OCI-LY7 (cell line): ENCODE results near the gene CEP89. TPM values are rescaled to one million over a fixed set of nuclear protein-coding genes. Genes with fewer than 3 reads are reported as not detected.

Experiments
- BruUV-seq: library from RNA; stranded (reverse); fragments of 400-500 nt; replicated peaks from 2 replicates; lab custom pipeline; 2021; lab: Mats Ljungman, UMichigan
- CTCF ChIA-PET: fragments of 300-600 bp; sonication (Branson Sonifier 250); formaldehyde crosslinking; loops from one replicate; lab custom pipeline; 2022; ENCODE audit warnings: antibody characterized with exemption; ENCODE audit not compliant: unreplicated experiment; lab: Charles Lee
- POLR2A ChIA-PET: fragments of 300-600 bp; sonication (Branson Sonifier 250); formaldehyde crosslinking; loops from one replicate; lab custom pipeline; 2022; ENCODE audit warnings: antibody characterized with exemption; lab: Charles Lee
- DNase-seq: peaks from one replicate; pipeline ENCODE4 v3.0.0-alpha.2; 2015; ENCODE audit warnings: low spot score
- H2AFZ ChIP-seq: fragments of 200-600 bp; sonication (generic), shearing (Covaris generic); 2 replicates; pipeline ENCODE4 v1.6.1; 2014; ENCODE audit warnings: mild to moderate bottlenecking, antibody characterized with exemption, low read length, moderate library complexity
- H3K27ac ChIP-seq: fragments of 200-600 bp; sonication (generic); 2 replicates; pipeline ENCODE4 v1.5.1; 2014; ENCODE audit warnings: mixed run types, low read depth, mild to moderate bottlenecking, moderate library complexity, low read length, inconsistent platforms; ENCODE audit not compliant: poor library complexity, severe bottlenecking
- H3K36me3 ChIP-seq: fragments of 200-600 bp; sonication (generic); 2 replicates; pipeline ENCODE4 v1.6.1; 2014; ENCODE audit warnings: mild to moderate bottlenecking, antibody characterized with exemption, low read length, moderate library complexity, mixed read lengths; ENCODE audit not compliant: insufficient read depth
- H3K4me1 ChIP-seq: fragments of 200-600 bp; sonication (generic); 2 replicates; pipeline ENCODE4 v1.5.1; 2014; ENCODE audit warnings: mild to moderate bottlenecking, low read length; ENCODE audit not compliant: insufficient read depth, poor library complexity, severe bottlenecking
- H3K4me2 ChIP-seq: fragments of 200-600 bp; sonication (generic); 2 replicates; pipeline ENCODE4 v1.6.1; 2014; ENCODE audit warnings: mild to moderate bottlenecking, low read length
- H3K4me3 ChIP-seq: fragments of 200-600 bp; sonication (generic); 2 replicates; pipeline ENCODE4 v1.5.1; 2014; ENCODE audit warnings: mild to moderate bottlenecking, low read depth, low read length; ENCODE audit not compliant: poor library complexity, severe bottlenecking
- H3K79me2 ChIP-seq: fragments of 200-600 bp; sonication (generic); 2 replicates; pipeline ENCODE4 v1.6.1; 2016; ENCODE audit warnings: low read depth, mild to moderate bottlenecking, low read length, moderate library complexity, mixed read lengths; ENCODE audit not compliant: insufficient read depth
- H3K9me2 ChIP-seq: fragments of 200-600 bp; sonication (generic); 2 replicates; pipeline ENCODE4 v1.6.1; 2016; ENCODE audit warnings: mild to moderate bottlenecking, low read length, mixed read lengths; ENCODE audit not compliant: insufficient read depth
- H3K9me3 ChIP-seq: fragments of 200-600 bp; sonication (generic); 2 replicates; pipeline ENCODE4 v1.6.1; 2014; ENCODE audit warnings: mild to moderate bottlenecking, mixed run types, low read length, mixed read lengths
- H4K20me1 ChIP-seq: fragments of 200-600 bp; sonication (generic); 2 replicates; pipeline ENCODE4 v1.6.1; 2014; ENCODE audit warnings: mild to moderate bottlenecking, antibody characterized with exemption, low read length, moderate library complexity, mixed read lengths; ENCODE audit not compliant: insufficient read depth
- CTCF ChIP-seq: fragments of 200-600 bp; sonication (generic); conservative IDR thresholded peaks from 2 replicates; pipeline ENCODE4 v1.5.1; 2014; ENCODE audit warnings: mild to moderate bottlenecking, antibody characterized with exemption, low read length, moderate library complexity, mixed read lengths
- EZH2phosphoT487 ChIP-seq: fragments of 200-600 bp; sonication (generic); IDR thresholded peaks from 2 replicates; pipeline ENCODE4 v1.6.1; 2018; ENCODE audit warnings: low read depth, borderline replicate concordance, mild to moderate bottlenecking, mixed run types, antibody characterized with exemption, low read length, moderate library complexity, mixed read lengths
- intact Hi-C: fragments of 100-400 bp; cut with micrococcal nuclease; formaldehyde crosslinking; loops from one replicate; pipeline ENCODE4 v1.10.0; 2022; ENCODE audit not compliant: unreplicated experiment
- total RNA-seq, 2 experiments: library from RNA; depleted of rRNA in 1 of 2; stranded (reverse); fragments of >200 nt in 1 of 2; shearing (Covaris generic) in 1 of 2; gene quantifications; 2 replicates each; pipeline ENCODE4 v1.2.3, GENCODE V29; 2014 to 2022

Gene CEP89
- total RNA-seq, 2 experiments from 2014 or later, result 15.8 to 20.6 TPM

- intact Hi-C loops, result no loop called here
- no peaks in the 10 kb centered on the region for H4K20me1 ChIP-seq
- CTCF ChIA-PET, result no interaction called here
- TF ChIP-seq EZH2phosphoT487 (no peak), CTCF (no peak)
- no peaks in the 10 kb centered on the region for H3K4me1 ChIP-seq
- H2AFZ ChIP-seq, result no peak overlapping the region
- H3K9me2 ChIP-seq, result no peaks in the 10 kb centered on the region
- no peak overlapping the region for H3K27ac ChIP-seq
- no peak overlapping the region for H3K4me2 ChIP-seq
- H3K9me3 ChIP-seq, result no peaks in the 10 kb centered on the region
- no peaks in the 10 kb centered on the region for H3K79me2 ChIP-seq
- H3K4me3 ChIP-seq, result no peak overlapping the region
- POLR2A ChIA-PET, result interaction anchor here (1.0 kb wide), 1 partner anchor 62 kb away, joined by 3 read pairs; the partner anchor contains the start of genes CEP89 and FAAP24
- BruUV-seq, result no TSS peak
- no peaks in the 10 kb centered on the region for H3K36me3 ChIP-seq
- no peak for DNase-seq
Measured at GRCh38 chr19:32909257-32909656, 62.5 kb downstream of the CEP89 start.

- POLR2A ChIA-PET, result no interaction called here
- H3K4me2 ChIP-seq, result no peak overlapping the region
- no peaks in the 10 kb centered on the region for H3K9me2 ChIP-seq
- no peaks in the 10 kb centered on the region for H3K9me3 ChIP-seq
- TF ChIP-seq EZH2phosphoT487 (no peak), CTCF (no peak)
- CTCF ChIA-PET, result no interaction called here
- intact Hi-C loops, result no loop called here
- no peaks in the 10 kb centered on the region for H3K4me1 ChIP-seq
- H3K79me2 ChIP-seq, result no peaks in the 10 kb centered on the region
- BruUV-seq, result no TSS peak
- no peak overlapping the region for H3K27ac ChIP-seq
- DNase-seq, result no peak
- H3K4me3 ChIP-seq, result no peak overlapping the region
- H2AFZ ChIP-seq, result no peak overlapping the region
- H3K36me3 ChIP-seq, result no peaks in the 10 kb centered on the region
- no peaks in the 10 kb centered on the region for H4K20me1 ChIP-seq
Measured at GRCh38 chr19:32908641-32909190, 63.0 kb downstream of the CEP89 start.

- BruUV-seq, result no TSS peak
- intact Hi-C loops, result no loop called here
- ChIA-PET POLR2A (interaction anchor here (1.1 kb wide), 1 partner anchor 9 kb away, joined by 3 read pairs; no protein-coding TSS in a partner anchor), CTCF (no interaction called here)
- Histone ChIP-seq H3K4me1 (no peaks in the 10 kb centered on the region), H3K9me2 (no peaks in the 10 kb centered on the region), H3K4me2 (no peak overlapping the region), H3K36me3 (peaks cover 3% of the 10 kb centered on the region; the same call in 1 of the 2 replicates), H2AFZ (no peak overlapping the region), H3K4me3 (no peak overlapping the region), H3K79me2 (no peaks in the 10 kb centered on the region), H4K20me1 (no peaks in the 10 kb centered on the region), H3K9me3 (no peaks in the 10 kb centered on the region), H3K27ac (no peak overlapping the region)
- DNase-seq, result no peak
- no peak for TF ChIP-seq CTCF
- no peak for TF ChIP-seq EZH2phosphoT487
Measured at GRCh38 chr19:32902448-32902847, 69.3 kb downstream of the CEP89 start.
